KOPT-K1 (cell line): ENCODE data around the gene WNT11.

Experiments
- H3K27ac ChIP-seq: fragments of 200-600 bp; sonication (generic); 2 replicates; pipeline ENCODE4 v1.5.1; 2016; ENCODE audit warnings: antibody characterized with exemption, mild to moderate bottlenecking, low read depth, low read length; ENCODE audit not compliant: poor library complexity, severe bottlenecking
- H3K36me3 ChIP-seq: fragments of 200-600 bp; sonication (generic); 2 replicates; pipeline ENCODE4 v1.5.1; 2017; ENCODE audit warnings: antibody characterized with exemption, mild to moderate bottlenecking, low read length, moderate library complexity; ENCODE audit not compliant: insufficient read depth
- H3K9me3 ChIP-seq: fragments of 200-600 bp; sonication (generic); 2 replicates; pipeline ENCODE4 v1.5.1; 2017; ENCODE audit warnings: antibody characterized with exemption, low read length, mild to moderate bottlenecking; ENCODE audit not compliant: insufficient read depth, poor library complexity, severe bottlenecking

WNT11 gene

GRCh38 chr11:76233196-76233921, 27.1 kb upstream of the WNT11 start:
- H3K36me3 ChIP-seq = no peaks in the 10 kb centered on the region

GRCh38 chr11:76232026-76232665, 25.8 kb upstream of the WNT11 start:
- Histone ChIP-seq H3K36me3 (no peaks in the 10 kb centered on the region), H3K27ac (peak overlapping the region; percentile 25)

More at GRCh38 chr11:76233196-76233921, 27.1 kb upstream of the WNT11 start:
- no peak overlapping the region for H3K27ac ChIP-seq
- H3K9me3 ChIP-seq = no peaks in the 10 kb centered on the region

GRCh38 chr11:76231121-76231738, 24.9 kb upstream of the WNT11 start:
- no peaks in the 10 kb centered on the region for H3K36me3 ChIP-seq
- H3K9me3 ChIP-seq = no peaks in the 10 kb centered on the region

More at GRCh38 chr11:76232026-76232665, 25.8 kb upstream of the WNT11 start:
- H3K9me3 ChIP-seq = no peaks in the 10 kb centered on the region

DNA sequence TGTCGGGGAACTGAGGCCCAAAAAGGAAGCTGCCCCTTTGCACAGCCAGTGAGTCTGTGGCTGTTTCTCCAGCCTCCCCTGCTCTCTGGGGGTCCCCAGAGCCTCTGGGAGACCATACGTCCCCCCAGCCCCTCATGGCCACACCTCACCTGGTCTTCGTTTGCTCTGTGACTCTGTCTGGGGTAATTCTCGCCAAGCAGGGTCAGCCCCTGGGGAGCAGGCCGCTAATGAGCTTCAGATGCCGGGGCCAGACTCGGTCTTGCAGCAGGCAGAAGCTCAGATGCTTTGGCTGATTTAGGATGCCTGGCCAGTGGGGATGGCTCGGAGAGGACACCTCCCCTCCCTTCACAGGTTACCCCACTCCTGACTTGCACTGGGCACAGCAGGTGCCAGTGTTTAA, 24.1 kb upstream of the WNT11 start:
- H3K9me3 ChIP-seq = no peaks in the 10 kb centered on the region
- H3K36me3 ChIP-seq = no peaks in the 10 kb centered on the region
- H3K27ac ChIP-seq = no peak overlapping the region

More at GRCh38 chr11:76231121-76231738, 24.9 kb upstream of the WNT11 start:
- no peak overlapping the region for H3K27ac ChIP-seq

- no peaks in the 10 kb centered on the region for H3K9me3 ChIP-seq
- no peaks in the 10 kb centered on the region for H3K36me3 ChIP-seq
- H3K27ac ChIP-seq = no peak overlapping the region
Observed at GRCh38 chr11:76229690-76230240, 23.5 kb upstream of the WNT11 start.

DNA sequence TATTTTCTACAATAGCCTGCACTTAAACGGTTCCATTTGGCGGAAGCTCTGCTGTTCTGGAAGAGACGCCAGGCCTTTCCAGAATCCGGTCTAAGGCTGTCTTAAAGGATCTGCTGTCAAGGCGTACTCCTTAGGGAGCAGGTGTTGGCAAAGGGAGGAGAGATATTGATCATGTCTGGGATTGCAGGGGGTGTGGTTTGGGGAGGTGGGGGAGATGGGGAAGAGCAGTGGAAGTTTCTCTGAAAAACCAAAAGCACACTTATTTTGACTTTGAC, 22.5 kb upstream of the WNT11 start:
- Histone ChIP-seq H3K27ac (no peak overlapping the region), H3K9me3 (no peaks in the 10 kb centered on the region), H3K36me3 (no peaks in the 10 kb centered on the region)

GRCh38 chr11:76228071-76228874, 22.0 kb upstream of the WNT11 start:
- Histone ChIP-seq H3K36me3 (no peaks in the 10 kb centered on the region), H3K27ac (no peak overlapping the region), H3K9me3 (no peaks in the 10 kb centered on the region)

- Histone ChIP-seq H3K36me3 (no peaks in the 10 kb centered on the region), H3K27ac (no peak overlapping the region), H3K9me3 (no peaks in the 10 kb centered on the region)
Observed at GRCh38 chr11:76226626-76227025, 20.3 kb upstream of the WNT11 start.

DNA sequence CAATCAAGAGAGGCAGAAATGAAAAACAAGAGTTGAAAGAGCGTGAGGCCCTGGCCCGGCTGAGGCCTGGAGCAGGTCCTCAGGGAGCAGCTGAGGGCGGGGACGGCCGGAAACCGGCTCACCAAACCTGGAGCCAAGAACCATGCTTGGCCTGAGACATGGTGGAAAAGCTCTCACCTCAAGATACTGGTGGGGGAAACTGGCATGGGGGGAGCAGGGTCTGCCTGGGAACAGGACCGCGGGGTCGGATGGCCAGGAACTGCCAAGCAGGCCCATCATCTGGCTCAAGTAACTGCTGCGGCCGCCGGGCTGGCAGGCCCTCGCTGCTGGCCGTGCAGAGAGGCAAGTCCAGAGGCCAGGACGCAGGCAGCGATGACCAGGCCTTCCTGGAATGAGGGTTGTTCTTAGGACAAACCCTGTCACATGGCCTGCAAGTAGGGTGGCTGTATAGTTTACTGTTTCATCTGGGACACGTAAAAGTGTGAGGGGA, 18.9 kb upstream of the WNT11 start:
- no peaks in the 10 kb centered on the region for H3K9me3 ChIP-seq
- H3K27ac ChIP-seq = no peak overlapping the region
- H3K36me3 ChIP-seq = no peaks in the 10 kb centered on the region

GRCh38 chr11:76224461-76225121, 18.3 kb upstream of the WNT11 start:
- H3K27ac ChIP-seq = no peak overlapping the region
- H3K9me3 ChIP-seq = no peaks in the 10 kb centered on the region
- H3K36me3 ChIP-seq = no peaks in the 10 kb centered on the region

GRCh38 chr11:76221365-76221764, 15.1 kb upstream of the WNT11 start:
- H3K36me3 ChIP-seq = no peaks in the 10 kb centered on the region
- H3K9me3 ChIP-seq = no peaks in the 10 kb centered on the region
- no peak overlapping the region for H3K27ac ChIP-seq

- Histone ChIP-seq H3K27ac (no peak overlapping the region), H3K9me3 (no peaks in the 10 kb centered on the region), H3K36me3 (no peaks in the 10 kb centered on the region)
Observed at GRCh38 chr11:76219243-76219642, 12.9 kb upstream of the WNT11 start.

DNA sequence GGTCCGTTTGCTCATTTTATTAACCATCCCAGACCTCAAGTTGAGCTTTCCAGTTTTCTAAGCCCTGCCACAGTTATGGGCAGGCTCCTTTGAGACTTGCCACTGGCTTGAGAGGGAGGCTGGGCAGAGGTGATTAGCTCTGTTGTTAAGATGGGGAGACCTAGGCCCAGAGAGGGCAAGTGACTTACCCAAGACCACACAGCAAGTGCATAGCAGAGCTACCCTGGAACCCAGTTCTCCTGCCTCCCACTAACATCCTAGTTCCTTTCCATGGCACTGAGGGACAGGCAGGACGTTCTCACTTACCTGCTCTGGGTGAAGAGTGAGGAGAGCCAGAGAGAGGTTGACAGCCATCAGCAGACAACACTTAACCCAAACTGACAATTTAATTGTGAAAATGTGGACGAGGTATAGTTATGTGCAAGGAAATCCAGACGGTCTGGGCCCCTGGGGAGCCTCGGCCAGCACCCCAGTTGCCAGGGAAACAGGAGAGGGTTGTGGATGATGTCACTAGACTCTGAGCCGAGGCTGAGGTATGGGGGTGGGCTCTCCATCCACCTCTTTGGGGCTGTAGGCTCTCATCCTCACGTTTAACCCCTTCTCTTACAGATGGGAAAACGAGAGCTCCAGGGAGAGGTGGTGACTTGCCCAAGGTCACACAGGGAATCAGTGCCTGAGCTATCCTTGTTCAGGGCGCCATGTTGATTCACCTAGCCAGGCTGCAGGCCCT, 12.3 kb upstream of the WNT11 start:
- Histone ChIP-seq H3K36me3 (no peaks in the 10 kb centered on the region), H3K27ac (no peak overlapping the region), H3K9me3 (no peaks in the 10 kb centered on the region)

DNA sequence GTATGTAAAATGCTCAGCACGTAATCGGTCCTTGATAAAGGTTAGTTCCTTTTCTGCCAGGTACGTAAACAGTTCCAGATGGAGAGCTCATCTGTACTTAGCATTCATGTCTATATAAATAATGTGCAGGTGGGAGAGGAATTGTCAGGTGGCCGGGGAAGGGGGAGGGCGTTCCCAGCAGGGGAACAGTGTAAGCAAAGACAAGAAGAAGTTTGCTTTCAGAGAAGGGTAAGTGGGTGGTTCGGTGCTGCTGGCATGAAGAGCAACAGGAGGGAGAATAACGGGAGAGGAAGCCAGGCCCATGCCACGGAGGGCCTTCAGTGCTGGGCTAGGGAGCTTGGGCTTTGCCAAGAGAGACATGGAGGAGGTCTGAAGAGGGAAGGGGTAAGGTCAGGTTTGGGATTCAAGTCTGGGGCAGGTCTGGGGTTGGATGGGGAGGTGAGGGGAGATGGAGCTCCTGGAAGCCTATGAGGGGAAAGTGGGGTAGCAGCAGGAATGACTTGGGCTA, 11.4 kb upstream of the WNT11 start:
- no peaks in the 10 kb centered on the region for H3K36me3 ChIP-seq
- H3K9me3 ChIP-seq = no peaks in the 10 kb centered on the region
- H3K27ac ChIP-seq = no peak overlapping the region
